Spleen (tissue), 7 donors: Measurements from ENCODE around the gene ELF4.

Experiments
- CTCF ChIP-seq, 11 experiments: fragments of 200-600 bp in 7 of 11; fragments of 450-650 bp in 4 of 11; sonication (generic) in 4 of 11; IDR thresholded peaks in 8 of 11; conservative IDR thresholded peaks in 3 of 11; 1 replicate in 7 of 11; 2 replicates in 4 of 11; pipeline versions ENCODE4 v1.4.0 to v1.8.0; 2016 to 2021; ENCODE audit warnings: antibody characterized with exemption in 11 of 11, inconsistent platforms in 4 of 11, mild to moderate bottlenecking in 1 of 11
- POLR2A ChIP-seq, 3 donors: fragments of 450-650 bp; IDR thresholded peaks; one replicate each; pipeline ENCODE4 v1.5.1; 2017; ENCODE audit warnings: antibody characterized with exemption in 3 of 3, mild to moderate bottlenecking in 1 of 3
- donor health status: DM: no; HTN: no; CAD: no; lungs with moderate emphysema.
- donor health status: DM: no; HTN: no; CAD: no.
- donor health status: DM: no; HTN: no; CAD: no.

GRCh38 chrX:130020661-130021324, 89.5 kb downstream of the ELF4 start:
- TF ChIP-seq CTCF (IDR thresholded peaks at IDR 0.05 in 8 of 11, conservative IDR thresholded peaks at IDR 0.05 in 3 of 11) = no peak
- TF ChIP-seq POLR2A (IDR thresholded peaks at IDR 0.05) = no peak
